ENCODE results near the gene UBE2Q2. TPM values are rescaled to one million over a fixed set of nuclear protein-coding genes. Genes with fewer than 3 reads are reported as not detected.

UBE2Q2 gene
- total and polyA plus RNA-seq, 9 of the 15 experiments (the other 6 are each of a cell fraction or from before 2014, with no cell fraction given) = 6.2 to 24.0 (median 16.2) TPM

DNA sequence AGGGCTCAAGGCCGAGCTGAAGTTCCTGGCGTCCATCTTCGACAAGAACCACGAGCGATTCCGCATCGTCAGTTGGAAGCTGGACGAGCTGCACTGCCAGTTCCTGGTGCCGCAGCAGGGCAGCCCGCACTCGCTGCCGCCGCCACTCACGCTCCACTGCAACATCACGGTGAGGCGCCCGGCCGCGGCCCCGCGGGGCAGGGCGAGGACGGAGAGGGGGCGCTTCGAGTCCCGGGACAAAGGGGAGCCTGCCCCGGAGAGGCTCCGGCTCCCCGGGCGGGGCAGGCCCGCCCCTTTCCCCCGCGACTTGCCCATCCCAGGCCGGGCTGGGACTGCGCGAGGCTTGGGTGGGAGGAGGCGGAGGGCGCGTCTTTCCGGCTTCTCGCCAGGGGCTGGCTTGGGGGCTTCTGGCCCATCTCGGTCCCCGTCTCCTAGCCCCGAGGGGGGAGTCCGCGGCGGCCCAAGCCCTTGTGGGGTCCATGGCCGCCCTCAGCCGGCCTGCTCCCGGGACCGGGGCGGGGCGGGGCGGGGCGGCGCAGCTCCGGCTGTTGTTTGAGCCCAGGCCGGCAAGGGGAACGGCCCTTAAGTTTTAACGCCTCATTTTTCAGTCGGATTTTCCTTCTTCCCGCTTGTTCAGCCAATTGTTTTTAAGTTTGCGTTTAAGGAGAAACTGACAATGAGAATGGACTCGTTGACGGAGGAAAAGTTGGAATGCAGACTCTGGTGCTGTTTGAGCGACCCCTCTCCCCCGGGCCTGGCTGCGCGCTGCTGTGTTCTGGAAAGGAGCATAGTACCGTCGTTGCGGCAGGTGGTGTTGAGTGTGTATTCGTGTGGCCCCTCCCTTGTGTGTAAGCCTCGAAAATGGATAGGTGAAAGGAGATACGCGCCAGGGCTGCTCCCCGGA, 683 bp downstream of the UBE2Q2 start (continued):
- no peak for TF ChIP-seq ZBTB2 (IDR thresholded peaks at IDR 0.05)
- TF ChIP-seq GATAD2A (IDR thresholded peaks at IDR 0.05) = no peak
- TF ChIP-seq ZNF583 (CRISPR knock-in tag; IDR thresholded peaks at IDR 0.05) = 0 out of 2 replicates have a peak, but pooled peaks have one; percentile 23
- TF ChIP-seq SIN3A (IDR thresholded peaks at IDR 0.05; ENCODE audit: borderline replicate concordance in 2 of 2, control insufficient read depth in 1 of 2, low read depth in 2 of 2, low read length in 2 of 2) = peak in 1 of 2 experiments; percentile 27; a peak in 1 of 4 replicates
- TF ChIP-seq CHD1 (IDR thresholded peaks at IDR 0.05; ENCODE audit: low read length) = peak; percentile 81
- TF ChIP-seq XRCC4 (IDR thresholded peaks at IDR 0.05; ENCODE audit: extremely low read depth, insufficient read depth, insufficient read length) = no peak
- TF ChIP-seq FIP1L1 (IDR thresholded peaks at IDR 0.05; ENCODE audit: low read depth, low read length, poor library complexity, severe bottlenecking) = peak; percentile 18
- TF ChIP-seq, protein P1, sequence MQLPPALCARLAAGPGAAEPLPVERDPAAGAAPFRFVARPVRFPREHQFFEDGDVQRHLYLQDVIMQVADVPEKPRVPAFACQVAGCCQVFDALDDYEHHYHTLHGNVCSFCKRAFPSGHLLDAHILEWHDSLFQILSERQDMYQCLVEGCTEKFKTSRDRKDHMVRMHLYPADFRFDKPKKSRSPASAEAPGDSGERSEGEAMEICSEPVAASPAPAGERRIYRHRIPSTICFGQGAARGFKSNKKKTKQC (CRISPR knock-in tag; IDR thresholded peaks at IDR 0.05) = peak; percentile 61; the same call in 1 of the 2 replicates
- 0 out of 2 replicates have a peak, but pooled peaks have one; percentile 4 for TF ChIP-seq ELF1 (tag; IDR thresholded peaks at IDR 0.05)
- peak; percentile 55; the same call in 1 of the 2 replicates for TF ChIP-seq GTF2E2 (tag; IDR thresholded peaks at IDR 0.05)
- TF ChIP-seq TAF7 (tag; IDR thresholded peaks at IDR 0.05) = 0 out of 2 replicates have a peak, but pooled peaks have one; percentile 10
- peak; percentile 64; the same call in 1 of the 2 replicates for TF ChIP-seq ATF6 (CRISPR knock-in tag; IDR thresholded peaks at IDR 0.05)
- peak; percentile 72; the same call in 1 of the 2 replicates for TF ChIP-seq TARDBP (IDR thresholded peaks at IDR 0.05)
- no peak for TF ChIP-seq ZNF134 (CRISPR knock-in tag; conservative IDR thresholded peaks at IDR 0.05)
- TF ChIP-seq ZNF212 (CRISPR knock-in tag; IDR thresholded peaks at IDR 0.05) = no peak
- no peak for TF ChIP-seq GABPB2 (CRISPR knock-in tag; conservative IDR thresholded peaks at IDR 0.05)
- peak; percentile 65; the same call in 1 of the 2 replicates for TF ChIP-seq PHF8 (IDR thresholded peaks at IDR 0.05; ENCODE audit: borderline replicate concordance, low read length)
- peak; percentile 10; the same call in 1 of the 2 replicates for TF ChIP-seq SMAD4 (CRISPR knock-in tag; conservative IDR thresholded peaks at IDR 0.05)
- TF ChIP-seq RBFOX2 (IDR thresholded peaks at IDR 0.05; ENCODE audit: low read depth, low read length) = peak; percentile 79
- no peak for TF ChIP-seq ATF1 (CRISPR knock-in tag; IDR thresholded peaks at IDR 0.05)
- TF ChIP-seq ATF1 (tag; IDR thresholded peaks at IDR 0.05) = 0 out of 2 replicates have a peak, but pooled peaks have one; percentile 6
- TF ChIP-seq HDAC2 (IDR thresholded peaks at IDR 0.05) = 0 out of 2 replicates have a peak, but pooled peaks have one; percentile 17
- TF ChIP-seq TEAD4 (IDR thresholded peaks at IDR 0.05; ENCODE audit: low read length) = 0 out of 2 replicates have a peak, but pooled peaks have one; percentile 19
- TF ChIP-seq TEAD4 (CRISPR knock-in tag; IDR thresholded peaks at IDR 0.05; ENCODE audit: borderline replicate concordance) = no peak
- TF ChIP-seq KDM4B (IDR thresholded peaks at IDR 0.05; ENCODE audit: borderline replicate concordance in 2 of 2, low read depth in 1 of 2) = peak in 1 of 2 experiments; percentile 50; a peak in 1 of 4 replicates

Measured in K562 (cell line).